ENCODE results near the gene ERP44.
"Not testable (repeated sequence)": the region's sequence is repeated elsewhere in the genome, so short reads cannot be mapped to it uniquely, and the experiment has no call there.

ERP44 gene

DNA sequence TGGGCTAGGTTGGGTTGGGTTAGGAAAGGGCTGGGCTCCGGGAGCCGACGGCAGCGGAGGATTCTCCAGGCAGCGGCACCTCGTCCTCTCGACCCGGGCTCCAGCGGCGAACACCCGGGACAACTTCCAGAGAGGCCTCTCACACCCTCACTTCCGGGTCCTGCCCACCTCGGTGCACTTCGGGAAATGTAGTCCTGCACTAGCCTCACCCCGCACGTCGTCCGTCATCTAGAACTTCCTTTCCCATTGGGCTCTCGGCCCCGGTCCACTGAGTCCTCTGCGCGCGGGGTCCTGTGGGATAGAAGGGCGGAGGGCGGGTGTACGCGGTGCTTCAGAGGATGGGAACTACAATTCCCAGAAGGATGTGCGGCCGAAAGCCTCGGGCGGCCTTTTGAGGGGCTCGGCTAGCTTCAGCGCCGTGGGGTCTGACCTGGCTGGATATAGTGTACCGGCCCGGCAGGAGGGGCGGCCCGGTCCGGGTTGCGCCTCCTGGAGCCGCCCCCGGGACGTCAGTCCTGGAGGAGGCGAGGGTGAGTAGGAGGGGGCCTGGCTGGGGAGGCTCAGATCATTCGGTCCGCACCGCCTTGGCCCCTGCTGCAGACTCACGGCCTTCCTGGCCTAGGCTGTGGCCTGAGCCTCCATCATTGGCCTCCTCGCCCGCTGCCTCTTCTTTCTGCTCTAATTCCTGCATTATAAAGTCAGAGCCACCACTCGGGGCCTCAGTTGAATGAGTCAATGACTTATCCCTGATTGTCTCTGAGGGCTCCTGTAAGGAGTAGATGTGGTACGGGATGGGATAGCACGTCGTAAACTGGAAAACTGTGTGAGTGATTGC lies at the start of gene ERP44, which contains the start of gene INVS:
ERP44 (minus strand) TSS at position 114 of the 835 bp plus-strand sequence. CDS start 160 bp downstream, outside the sequence.
INVS (plus strand) TSS at position 357 of the 835 bp plus-strand sequence. CDS start 5,279 bp downstream, outside the sequence.
- DNase-seq: peak; percentile 100

DNA sequence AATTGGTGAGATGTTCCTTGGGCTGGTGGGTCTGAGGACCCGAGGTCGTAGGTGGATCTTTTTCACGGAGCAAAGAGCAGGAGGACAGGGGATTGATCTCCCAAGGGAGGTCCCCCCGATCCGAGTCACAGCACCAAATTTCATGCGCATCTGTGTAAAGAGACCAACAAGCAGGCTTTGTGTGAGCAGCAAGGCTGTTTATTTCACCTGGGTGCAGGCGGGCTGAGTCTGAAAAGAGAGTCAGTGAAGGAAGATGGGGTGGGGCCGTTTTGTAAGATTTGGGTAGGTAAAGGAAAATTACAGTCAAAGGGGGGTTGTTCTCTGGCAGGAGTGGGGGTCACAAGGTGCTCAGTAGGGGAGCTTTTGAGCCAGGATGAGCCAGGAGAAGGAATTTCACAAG lies 47.2 kb upstream of the ERP44 start:
- not testable (repeated sequence) for DNase-seq

DNA sequence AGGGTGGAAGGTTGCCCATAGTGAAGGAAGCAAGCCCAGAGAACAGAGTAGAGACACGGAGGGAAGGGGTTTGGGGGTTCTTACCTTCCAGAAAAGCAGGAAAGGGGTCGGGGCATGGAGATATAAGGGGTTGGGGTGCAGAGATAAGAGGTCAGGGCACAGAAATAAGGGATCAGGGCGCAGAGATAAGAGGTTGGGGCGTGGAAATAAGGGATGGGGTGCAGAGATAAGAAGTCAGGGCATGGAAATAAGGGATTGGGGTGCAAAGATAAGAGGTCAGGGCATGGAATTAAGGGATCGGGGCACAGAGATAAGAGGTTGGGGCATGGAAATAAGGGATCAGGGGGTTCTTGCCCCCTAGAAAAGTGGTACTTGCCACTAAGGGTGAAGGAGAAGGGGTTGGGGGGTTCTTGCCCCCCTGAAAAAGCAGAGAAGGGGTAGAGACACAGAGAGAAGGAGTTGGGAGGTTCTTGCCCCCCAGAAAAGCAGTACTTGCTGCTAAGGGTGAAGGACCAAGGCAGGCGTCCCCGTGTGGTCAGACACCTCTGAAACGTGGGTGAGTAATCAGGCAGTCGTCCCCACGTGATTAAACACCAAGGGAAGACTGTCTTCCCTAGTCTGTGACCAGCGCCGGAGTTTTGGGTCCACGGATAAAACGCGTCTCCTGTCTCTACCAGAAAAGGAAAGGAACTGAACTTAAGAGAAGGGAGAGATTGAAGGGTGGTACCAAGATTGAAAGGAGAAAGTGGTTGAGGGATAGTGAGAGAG lies 46.6 kb upstream of the ERP44 start:
- DNase-seq: not testable (repeated sequence)

DNA sequence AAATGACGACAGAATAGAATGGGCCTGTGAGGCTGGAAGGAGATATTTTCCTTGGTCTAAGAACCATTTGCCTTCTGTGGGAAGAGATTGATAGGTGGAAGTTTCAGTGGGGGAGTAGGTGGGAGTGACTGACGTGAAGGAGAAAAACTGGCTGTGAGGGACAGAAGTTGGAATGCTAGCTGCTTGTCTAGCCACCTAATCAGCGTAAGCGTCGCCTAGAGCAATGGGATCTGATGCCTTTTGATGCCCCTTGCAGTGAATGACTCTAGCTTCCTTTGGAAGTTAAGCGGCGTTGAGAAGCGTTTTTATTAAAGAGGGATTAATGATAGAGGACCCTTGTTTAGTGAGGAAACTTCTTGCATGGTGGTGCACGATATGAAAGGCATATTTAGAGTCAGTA lies 43.1 kb upstream of the ERP44 start:
- not testable (repeated sequence) for DNase-seq

DNA sequence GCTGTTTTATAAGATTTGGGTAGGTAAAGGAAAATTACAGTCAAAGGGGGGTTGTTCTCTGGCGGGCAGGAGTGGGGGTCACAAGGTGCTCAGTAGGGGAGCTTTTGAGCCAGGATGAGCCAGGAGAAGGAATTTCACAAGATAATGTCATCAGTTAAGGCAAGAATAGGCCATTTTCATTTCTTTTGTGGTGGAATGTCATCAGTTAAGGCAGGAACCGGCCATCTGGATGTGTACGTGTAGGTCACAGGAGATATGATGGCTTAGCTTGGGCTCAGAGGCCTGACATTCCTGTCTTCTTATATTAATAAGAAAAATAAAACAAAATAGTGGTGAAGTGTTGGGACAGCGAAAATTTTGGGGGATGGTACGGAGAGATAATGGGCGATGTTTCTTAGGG lies 41.5 kb upstream of the ERP44 start:
- not testable (repeated sequence) for DNase-seq

DNA sequence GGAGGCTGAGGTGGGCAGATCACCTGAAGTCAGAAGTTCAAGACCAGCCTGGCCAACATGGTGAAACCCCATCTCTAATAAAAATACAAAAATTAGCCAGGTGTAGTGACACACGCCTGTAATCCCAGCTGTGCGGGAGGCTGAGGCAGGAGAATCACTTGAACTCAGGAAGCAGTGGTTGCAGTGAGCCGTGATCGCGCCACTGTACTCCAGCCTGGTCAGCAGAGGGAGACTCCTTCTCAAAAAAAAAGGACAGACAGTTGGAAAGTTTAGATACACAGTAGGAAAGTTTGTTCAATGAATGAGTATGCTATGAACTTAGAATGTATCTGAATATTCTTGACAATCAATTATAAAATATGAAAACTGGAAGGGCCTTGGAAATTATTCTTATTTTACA lies 38.0 kb upstream of the ERP44 start:
- DNase-seq: not testable (repeated sequence)

DNA sequence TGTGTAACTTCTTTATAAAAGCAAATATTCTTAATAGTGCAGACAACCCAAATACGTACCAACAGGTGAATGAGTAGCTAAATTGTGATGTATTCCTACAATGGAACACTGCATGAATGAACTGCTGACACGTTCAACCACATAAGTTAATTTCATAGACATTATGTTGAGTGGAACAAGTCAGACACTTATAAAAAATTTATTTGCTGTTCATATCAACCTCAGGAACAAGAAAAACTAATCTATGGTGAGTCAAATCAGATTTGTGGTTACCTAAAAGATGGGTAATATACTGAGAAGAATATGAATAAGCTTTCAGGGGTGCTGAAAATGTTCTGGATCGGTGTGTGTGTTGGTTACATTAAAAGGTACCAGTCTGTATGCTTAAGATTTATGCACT lies 35.9 kb upstream of the ERP44 start:
- DNase-seq: no peak

DNA sequence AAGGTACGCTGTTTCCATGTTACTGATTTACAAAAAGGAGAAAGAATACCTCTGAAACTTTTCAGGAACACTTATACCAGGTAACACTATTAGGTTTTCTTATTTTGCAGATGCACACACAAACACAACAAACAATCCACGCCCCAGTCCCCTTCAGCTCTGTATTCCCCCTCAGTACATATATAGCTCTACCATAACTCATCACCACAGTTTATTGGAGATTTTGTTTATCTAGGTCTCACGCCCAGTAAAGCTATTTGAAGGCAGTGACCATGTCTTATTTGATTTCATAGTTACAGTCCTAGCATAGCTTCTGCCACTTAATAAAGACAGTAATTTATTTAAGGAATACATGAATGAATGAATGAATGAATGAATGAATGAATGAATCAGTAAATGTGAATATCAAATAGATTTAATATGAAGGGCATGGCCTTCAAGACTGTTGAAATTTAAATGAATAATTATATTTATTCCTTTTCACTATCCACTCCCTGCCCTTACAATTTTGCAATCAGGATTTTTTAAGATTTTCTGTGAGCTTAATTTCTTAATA lies 33.2 kb upstream of the ERP44 start:
- DNase-seq: no peak

DNA sequence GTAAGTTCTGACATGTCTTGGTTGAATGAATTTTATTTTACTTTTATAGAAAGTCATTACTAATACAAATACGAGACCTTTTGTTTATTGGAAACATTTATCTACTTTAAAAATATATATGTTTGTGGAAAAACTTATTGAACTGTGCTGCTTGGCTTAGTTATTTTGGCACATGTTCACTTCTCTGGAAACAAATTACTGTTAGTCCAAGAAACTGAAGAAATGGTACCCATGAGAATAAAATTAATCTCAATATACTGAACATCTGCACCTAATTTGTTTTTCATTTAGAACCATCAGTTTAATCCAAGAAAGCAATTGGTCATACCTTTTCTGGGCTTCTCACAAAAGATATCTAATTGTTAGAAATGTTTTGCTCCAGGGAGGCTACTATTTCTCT lies 32.4 kb upstream of the ERP44 start:
- no peak for DNase-seq

DNA sequence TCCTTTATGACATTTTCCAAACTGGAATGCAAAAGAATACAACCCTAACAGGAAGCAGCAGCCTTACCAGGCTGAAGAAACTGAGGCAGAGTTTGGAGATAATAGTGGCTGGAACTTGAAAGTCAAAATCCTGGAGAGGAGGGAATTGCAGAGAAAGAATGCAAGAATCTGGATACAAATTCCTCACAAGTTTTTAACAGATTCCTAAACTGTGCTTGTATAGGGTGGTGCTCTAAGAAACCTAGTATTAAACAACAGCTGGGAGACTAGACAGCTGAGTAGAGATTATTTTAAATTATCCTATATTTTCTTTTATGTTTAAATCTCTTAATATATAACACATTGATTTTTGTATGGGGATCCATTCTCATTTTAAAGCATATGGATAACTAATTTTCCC lies 31.0 kb upstream of the ERP44 start:
- DNase-seq: no peak

DNA sequence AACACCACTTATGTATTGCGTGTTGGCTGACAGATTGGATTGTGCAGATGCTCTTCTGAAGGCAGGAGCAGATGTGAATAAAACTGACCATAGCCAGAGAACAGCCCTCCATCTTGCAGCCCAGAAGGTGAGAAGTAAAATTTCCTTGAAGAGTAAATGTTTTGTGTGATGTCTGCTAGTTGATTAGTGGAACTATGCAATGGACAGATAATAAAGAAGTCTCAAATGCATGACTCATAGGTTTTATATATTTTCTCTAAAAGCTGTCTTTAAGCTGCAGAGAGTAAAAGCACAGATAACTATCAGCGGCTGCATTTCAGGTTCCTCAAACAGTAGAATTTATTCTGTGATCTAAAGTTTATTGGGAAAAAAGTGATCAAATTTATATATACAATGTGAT lies 27.6 kb upstream of the ERP44 start:
- DNase-seq: no peak

DNA sequence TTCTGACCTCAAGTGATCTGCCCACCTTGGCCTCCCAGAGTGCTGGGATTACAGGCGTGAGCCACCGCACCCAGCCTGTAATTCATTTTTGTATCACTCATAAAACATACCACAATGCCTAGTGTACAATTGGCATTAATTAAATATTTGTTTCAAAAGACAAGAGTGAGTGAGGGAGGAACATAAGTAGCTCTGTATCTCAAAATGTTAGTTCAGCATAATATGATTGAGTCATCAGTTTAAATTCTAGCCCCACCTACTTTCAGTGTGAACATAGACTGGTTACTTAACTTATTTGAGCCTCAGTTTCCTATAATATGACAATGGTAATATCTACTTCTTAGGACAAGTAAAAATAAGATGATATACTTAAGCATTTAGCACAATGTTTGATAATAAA lies 27.1 kb upstream of the ERP44 start:
- no peak for DNase-seq

DNA sequence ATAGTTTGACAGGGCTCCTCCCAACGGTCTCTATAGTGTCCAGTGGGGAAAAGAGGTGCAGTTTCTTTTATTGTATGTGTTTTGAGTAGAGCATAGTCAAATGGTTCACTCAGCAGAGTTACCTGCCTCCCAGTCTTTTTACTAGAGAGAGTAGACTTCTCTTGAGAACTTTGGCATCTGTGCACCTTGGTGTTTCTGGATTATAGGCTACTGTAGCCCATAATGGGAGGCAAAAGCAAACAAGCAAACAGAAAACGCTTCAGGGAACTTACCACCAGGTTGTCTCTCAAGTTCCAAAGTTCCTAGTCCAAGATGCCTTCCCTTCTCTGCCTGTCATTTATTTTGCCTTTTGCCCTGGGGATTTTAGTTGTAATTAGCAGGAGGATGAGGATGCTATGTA lies 26.4 kb upstream of the ERP44 start:
- DNase-seq: no peak

DNA sequence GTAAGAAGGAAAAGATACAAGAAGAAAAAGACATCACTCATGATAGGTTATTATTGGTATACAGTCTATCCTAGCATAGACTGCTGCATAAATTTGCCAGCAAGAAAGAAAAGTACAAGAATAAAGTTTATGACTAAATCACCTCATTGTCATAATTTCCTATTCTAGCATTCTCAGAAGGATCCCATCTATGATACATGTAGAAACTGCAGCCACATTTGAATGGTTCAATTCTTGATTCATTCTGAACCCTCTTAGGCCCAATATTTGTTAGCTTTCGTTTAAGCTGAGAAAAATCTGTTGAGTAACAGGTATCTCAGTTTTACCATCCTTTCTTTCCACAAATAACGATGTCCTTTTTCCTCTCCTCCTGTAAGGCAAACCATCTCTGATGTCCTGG lies 21.5 kb upstream of the ERP44 start:
- no peak for DNase-seq

DNA sequence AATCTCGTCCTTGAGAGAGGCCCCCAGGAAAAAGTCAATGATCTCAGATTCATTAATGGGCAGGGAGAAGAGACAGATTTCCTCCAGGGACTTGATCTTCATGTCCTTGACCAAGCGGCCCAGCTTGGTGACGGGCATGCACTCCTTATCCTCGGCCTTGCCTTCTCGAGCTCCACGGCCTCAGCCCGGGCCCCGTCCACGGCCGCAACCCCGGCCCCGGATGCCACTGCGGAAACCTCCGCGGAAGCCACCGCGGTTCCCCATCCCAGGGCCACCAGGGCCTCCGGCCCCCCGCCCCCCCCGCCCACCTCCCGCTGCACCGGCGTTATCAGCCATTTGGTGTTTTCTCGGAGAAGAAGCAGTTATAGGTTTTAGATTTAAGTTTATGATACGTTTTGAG lies 18.5 kb upstream of the ERP44 start:
- no peak for DNase-seq

DNA sequence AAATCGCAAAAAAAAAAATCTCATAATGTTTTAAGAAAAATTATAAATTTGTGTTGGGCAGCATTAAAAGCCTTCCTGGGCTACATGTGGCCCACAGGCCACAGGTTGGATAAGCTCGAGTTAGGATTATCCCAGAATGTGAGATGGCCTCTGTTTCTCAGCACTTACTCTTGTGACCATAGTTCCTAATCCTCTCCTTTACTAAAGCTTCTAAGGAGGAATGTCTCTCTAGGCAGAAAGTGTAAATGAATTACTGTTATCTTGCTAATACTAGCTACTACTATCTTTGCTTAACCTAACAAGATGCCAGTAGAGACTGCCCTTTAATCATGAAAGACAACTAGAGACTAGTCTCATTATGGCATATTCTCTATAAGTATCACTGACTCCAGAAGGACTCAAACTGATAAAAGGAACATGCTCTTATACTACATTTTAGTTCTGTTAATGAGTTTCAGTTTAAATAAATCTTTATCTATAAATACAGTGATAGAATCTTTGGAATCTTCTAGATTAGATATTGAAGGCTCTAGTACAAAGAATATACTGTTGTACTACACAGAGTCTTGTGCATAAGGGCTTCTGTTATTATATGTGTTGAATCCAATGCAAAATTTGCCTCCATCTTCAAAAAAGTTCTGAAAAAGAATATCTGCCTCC lies 14.0 kb upstream of the ERP44 start:
- no peak for DNase-seq

DNA sequence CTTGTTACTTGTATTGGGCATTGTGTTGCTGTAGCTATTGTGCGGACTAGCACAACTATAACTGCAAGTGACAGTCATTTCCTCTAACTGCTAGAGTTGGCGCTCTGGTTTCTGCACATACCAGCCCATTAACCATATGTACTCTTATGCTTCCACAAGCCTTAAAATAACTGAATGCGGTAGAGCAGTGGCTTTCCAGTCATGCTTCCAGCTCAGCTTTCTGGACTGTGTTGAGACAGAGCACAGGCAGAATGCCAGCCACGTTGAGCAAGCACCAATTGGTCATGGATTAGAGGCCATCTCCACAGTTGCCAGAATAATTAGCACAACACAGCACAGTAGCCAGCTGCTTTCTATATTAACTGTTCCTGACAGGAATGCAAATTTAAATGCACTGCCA lies 12.4 kb upstream of the ERP44 start:
- peak; percentile 64 for DNase-seq

DNA sequence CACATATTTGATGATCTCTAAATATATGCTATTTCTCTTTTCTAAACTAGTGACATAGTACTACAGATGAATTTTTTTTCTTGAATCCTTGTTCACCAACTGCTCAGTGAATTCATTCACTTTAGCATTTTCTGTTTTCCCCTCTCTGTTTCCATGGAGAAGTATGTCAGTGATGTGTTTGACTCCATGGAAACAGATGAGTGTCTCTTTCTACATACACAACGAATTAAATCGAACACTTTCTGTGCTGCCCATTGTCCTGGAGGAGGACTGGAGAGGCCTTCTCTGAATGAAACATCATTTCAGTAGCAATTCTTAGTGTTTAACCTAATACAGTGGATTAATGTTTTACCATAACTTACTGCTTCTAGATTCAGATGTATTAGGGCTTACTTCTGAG lies 9.8 kb upstream of the ERP44 start:
- DNase-seq: peak; percentile 24

DNA sequence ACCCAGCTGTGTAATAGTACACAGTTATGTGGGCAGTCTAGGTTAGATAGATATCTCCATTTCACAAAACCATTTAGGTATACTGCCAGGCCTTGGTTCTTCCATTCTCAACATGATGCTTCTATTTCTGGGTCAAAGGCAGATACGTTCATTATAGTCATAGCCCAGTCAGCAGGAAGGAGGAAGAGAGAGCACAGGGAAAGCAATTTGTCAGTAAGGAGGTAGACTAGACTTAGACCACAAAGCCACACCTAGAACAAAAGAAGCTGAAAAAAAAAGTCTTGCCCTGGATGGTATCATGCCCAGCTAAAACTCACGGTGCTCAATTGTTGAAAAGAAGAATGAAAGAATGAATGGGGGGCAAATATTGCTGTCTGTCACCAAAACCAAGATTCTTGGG lies 7.8 kb upstream of the ERP44 start:
- no peak for DNase-seq

DNA sequence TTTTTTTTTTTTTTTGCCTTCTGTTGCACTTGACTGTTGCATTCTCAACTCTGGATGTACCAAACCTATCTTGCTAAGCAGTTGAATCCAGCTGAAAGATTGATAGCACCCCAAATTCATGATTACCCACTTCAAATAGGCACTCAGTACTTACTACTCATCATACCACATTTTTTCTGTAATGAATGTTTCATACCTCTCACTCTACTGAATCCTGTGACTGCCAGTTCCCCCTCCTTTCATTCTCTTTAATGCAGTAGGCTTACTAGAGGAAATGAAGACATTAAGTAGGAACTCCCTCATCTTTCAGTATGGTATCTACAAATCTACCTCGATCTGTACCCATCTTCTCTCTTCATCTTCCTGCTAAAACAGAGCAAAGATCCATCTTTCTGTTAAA lies 7.1 kb upstream of the ERP44 start:
- DNase-seq: no peak

DNA sequence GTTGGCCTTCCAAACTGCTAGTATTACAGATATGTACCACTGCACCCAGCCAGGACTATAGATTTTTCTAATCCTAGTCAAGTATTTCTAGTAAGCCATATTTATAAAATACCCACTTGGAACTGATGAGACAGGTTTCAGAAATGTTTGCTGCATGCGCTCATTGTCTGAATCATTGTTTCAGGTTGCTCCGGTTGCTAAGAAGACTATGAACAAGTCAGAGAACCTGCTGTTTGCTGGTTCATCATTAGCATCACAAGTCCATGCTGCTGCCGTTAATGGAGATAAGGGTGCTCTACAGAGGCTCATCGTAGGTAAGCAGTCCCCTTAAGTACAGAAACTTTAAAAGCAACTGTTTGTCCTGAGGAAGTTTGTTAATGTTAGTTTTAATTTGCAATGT lies 5.5 kb upstream of the ERP44 start:
- no peak for DNase-seq

DNA sequence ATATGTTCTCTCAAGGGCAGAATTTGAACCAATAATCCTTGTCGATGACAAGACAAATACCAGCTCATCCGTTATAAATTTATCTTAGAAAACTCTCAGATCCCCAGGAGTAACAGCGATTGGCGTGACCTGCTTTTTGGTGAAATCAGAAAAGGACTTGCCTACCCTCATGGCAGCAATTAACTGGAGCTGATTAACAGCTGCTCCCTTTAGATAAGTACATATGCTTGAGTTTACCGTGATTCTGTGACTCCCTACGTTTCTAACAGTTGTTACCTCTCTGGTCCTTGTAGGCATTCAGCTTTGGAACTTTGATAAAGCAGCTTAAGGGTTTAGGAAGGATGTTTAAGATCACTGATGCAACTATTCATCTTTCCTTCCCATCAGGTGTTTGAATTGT lies 2.8 kb upstream of the ERP44 start:
- no peak for DNase-seq

DNA sequence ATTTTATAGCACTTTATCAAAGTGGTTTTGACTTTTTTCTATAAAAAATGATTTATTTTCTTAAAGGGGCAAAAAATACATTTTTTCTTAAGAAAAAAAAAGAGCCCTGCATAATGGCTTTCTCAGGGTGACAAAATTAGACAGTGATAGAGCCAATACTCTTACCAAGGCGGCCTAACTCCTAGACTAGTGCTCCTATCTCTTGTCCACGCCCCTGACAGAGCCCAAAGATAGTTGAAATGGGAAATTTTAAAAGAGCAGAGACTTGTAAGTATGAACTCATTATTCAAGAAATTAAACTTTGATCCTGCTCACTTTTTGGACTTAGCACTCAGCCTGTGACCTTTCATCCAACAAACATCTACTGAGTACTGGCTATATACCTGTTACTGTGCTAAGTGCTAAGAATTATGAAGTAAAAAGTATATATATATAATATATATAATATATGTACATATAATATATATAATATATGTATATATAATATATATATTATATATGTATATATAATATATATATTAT lies 1.4 kb upstream of the ERP44 start:
- no peak for DNase-seq
